ENCODE measurements around the gene CERS6. TPM values are rescaled to one million over a fixed set of nuclear protein-coding genes. Genes with fewer than 3 reads are reported as not detected.

Gene CERS6
- total RNA-seq, 1 donor from 2014 or later = 30.8 TPM

GRCh38 chr2:168666339-168666738, 210.3 kb downstream of the CERS6 start:
- no peaks in the 10 kb centered on the region for H3K9me3 Mint-ChIP-seq (ENCODE audit: low read depth)
- DNase-seq (ENCODE audit: low spot score) = no peak
- H3K27me3 Mint-ChIP-seq (ENCODE audit: low read depth) = no peaks in the 10 kb centered on the region
- peaks cover 13% of the 10 kb centered on the region for H3K4me1 Mint-ChIP-seq (ENCODE audit: low read depth)
- H3K4me3 Mint-ChIP-seq (ENCODE audit: unreplicated experiment) = no peak overlapping the region
- H3K36me3 Mint-ChIP-seq (ENCODE audit: low read depth) = no peaks in the 10 kb centered on the region
- TF ChIP-seq, protein P1, sequence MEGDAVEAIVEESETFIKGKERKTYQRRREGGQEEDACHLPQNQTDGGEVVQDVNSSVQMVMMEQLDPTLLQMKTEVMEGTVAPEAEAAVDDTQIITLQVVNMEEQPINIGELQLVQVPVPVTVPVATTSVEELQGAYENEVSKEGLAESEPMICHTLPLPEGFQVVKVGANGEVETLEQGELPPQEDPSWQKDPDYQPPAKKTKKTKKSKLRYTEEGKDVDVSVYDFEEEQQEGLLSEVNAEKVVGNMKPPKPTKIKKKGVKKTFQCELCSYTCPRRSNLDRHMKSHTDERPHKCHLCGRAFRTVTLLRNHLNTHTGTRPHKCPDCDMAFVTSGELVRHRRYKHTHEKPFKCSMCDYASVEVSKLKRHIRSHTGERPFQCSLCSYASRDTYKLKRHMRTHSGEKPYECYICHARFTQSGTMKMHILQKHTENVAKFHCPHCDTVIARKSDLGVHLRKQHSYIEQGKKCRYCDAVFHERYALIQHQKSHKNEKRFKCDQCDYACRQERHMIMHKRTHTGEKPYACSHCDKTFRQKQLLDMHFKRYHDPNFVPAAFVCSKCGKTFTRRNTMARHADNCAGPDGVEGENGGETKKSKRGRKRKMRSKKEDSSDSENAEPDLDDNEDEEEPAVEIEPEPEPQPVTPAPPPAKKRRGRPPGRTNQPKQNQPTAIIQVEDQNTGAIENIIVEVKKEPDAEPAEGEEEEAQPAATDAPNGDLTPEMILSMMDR (IDR thresholded peaks at IDR 0.05) = no peak
- no peak overlapping the region for H3K27ac Mint-ChIP-seq (ENCODE audit: unreplicated experiment)

DNA sequence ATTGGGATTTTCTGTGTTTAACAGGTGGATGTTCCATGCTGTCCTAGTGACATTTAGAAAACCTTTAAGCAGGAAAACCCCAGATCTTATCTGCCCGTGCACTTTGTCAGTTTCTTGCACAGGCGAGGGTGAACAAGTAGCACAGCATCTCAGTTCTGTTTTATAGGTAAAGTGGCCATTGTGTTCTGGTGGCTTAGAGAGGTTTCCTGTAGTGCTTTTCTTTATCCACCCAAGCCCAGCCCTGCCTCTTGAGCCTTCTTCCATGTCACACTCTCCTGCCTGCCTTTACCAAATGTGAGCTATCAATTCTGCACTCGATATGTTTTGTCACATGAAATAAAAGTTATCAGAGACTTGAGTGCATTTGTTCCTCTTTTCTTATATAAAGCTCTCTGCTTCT, 211.1 kb downstream of the CERS6 start:
- Mint-ChIP-seq H3K4me1 (ENCODE audit: low read depth) (peaks cover 9% of the 10 kb centered on the region), H3K9me3 (ENCODE audit: low read depth) (no peaks in the 10 kb centered on the region), H3K27me3 (ENCODE audit: low read depth) (no peaks in the 10 kb centered on the region), H3K4me3 (ENCODE audit: unreplicated experiment) (no peak overlapping the region), H3K27ac (ENCODE audit: unreplicated experiment) (no peak overlapping the region), H3K36me3 (ENCODE audit: low read depth) (no peaks in the 10 kb centered on the region)
- TF ChIP-seq, protein P1 (IDR thresholded peaks at IDR 0.05) = no peak
- DNase-seq (ENCODE audit: low spot score) = no peak

DNA sequence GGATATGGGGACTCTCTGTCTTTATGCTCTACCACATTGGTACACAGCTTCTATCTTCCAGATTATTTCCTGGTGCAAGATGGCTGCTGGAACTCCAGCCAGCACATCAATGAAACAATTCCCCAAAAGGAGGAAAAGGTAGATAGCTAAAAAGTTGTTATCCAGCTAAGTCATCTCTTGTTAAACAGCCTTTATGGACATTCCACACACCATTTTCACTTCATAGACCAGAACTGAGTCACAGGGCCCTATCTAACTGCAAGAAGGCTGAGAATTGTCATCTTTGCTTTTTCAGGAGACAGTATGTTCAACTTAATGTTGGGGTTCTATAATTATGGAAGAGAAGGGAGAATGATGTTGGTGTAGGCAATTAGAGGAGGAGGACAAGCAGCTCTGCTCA, 213.1 kb downstream of the CERS6 start:
- no peaks in the 10 kb centered on the region for H3K36me3 Mint-ChIP-seq (ENCODE audit: low read depth)
- no peaks in the 10 kb centered on the region for H3K27me3 Mint-ChIP-seq (ENCODE audit: low read depth)
- TF ChIP-seq, protein P1 (IDR thresholded peaks at IDR 0.05) = no peak
- no peaks in the 10 kb centered on the region for H3K9me3 Mint-ChIP-seq (ENCODE audit: low read depth)
- H3K27ac Mint-ChIP-seq (ENCODE audit: unreplicated experiment) = no peak overlapping the region
- peaks cover 12% of the 10 kb centered on the region for H3K4me1 Mint-ChIP-seq (ENCODE audit: low read depth)
- DNase-seq (ENCODE audit: low spot score) = no peak
- no peak overlapping the region for H3K4me3 Mint-ChIP-seq (ENCODE audit: unreplicated experiment)

- H3K4me3 Mint-ChIP-seq (ENCODE audit: unreplicated experiment) = no peak overlapping the region
- no peaks in the 10 kb centered on the region for H3K27me3 Mint-ChIP-seq (ENCODE audit: low read depth)
- TF ChIP-seq, protein P1 (IDR thresholded peaks at IDR 0.05) = no peak
- H3K36me3 Mint-ChIP-seq (ENCODE audit: low read depth) = no peaks in the 10 kb centered on the region
- peaks cover 12% of the 10 kb centered on the region for H3K4me1 Mint-ChIP-seq (ENCODE audit: low read depth)
- H3K9me3 Mint-ChIP-seq (ENCODE audit: low read depth) = no peaks in the 10 kb centered on the region
- DNase-seq (ENCODE audit: low spot score) = no peak
- no peak overlapping the region for H3K27ac Mint-ChIP-seq (ENCODE audit: unreplicated experiment)
These were observed 214.4 kb downstream of the CERS6 start for GRCh38 chr2:168670478-168670877.

GRCh38 chr2:168671932-168672331, 215.9 kb downstream of the CERS6 start:
- no peak for DNase-seq (ENCODE audit: low spot score)
- Mint-ChIP-seq H3K4me1 (ENCODE audit: low read depth) (peaks cover 9% of the 10 kb centered on the region), H3K36me3 (ENCODE audit: low read depth) (no peaks in the 10 kb centered on the region), H3K27me3 (ENCODE audit: low read depth) (no peaks in the 10 kb centered on the region), H3K27ac (ENCODE audit: unreplicated experiment) (no peak overlapping the region), H3K4me3 (ENCODE audit: unreplicated experiment) (no peak overlapping the region), H3K9me3 (ENCODE audit: low read depth) (no peaks in the 10 kb centered on the region)
- TF ChIP-seq, protein P1 (IDR thresholded peaks at IDR 0.05) = no peak
